Right lobe of liver (tissue), 4 donors: ENCODE measurements around the gene ARTN.

Experiments
- CTCF ChIP-seq, 4 donors: fragments of 200-600 bp in 3 of 4; fragments of 450-650 bp in 1 of 4; IDR thresholded peaks; one replicate each; pipeline versions ENCODE4 v1.5.1 to v1.8.0; 2016 to 2022; ENCODE audit warnings: antibody characterized with exemption in 4 of 4, mild to moderate bottlenecking in 2 of 4
- POLR2A ChIP-seq: fragments of 450-650 bp; IDR thresholded peaks from one replicate; pipeline ENCODE4 v1.6.1; 2017; ENCODE audit warnings: antibody characterized with exemption, mild to moderate bottlenecking
- donor health status: DM: no; HTN: no; CAD: no.
- donor health status: DM: no; HTN: no; CAD: no.
- donor health status: DM: no; HTN: yes; CAD: no.

GRCh38 chr1:43934101-43934985 lies 742 bp downstream of the ARTN start:
- TF ChIP-seq POLR2A (no peak), CTCF (IDR thresholded peaks at IDR 0.05) (peak; percentile 62 to 74 (median 63))
